Upper lobe of left lung (tissue), 4 donors: ENCODE measurements around the gene VN1R5.

ENCODE experiments used
- EP300 ChIP-seq, 4 donors: sonication (generic); formaldehyde crosslinking; IDR thresholded peaks; one replicate each; pipeline ENCODE4 v1.5.1; 2017; ENCODE audit warnings: antibody characterized with exemption in 4 of 4, control low read depth in 2 of 4
- POLR2A ChIP-seq, 4 donors: fragments of 450-650 bp; IDR thresholded peaks; one replicate each; pipeline ENCODE4 v1.5.1; 2016 to 2017; ENCODE audit warnings: antibody characterized with exemption in 4 of 4, mild to moderate bottlenecking in 2 of 4
- TF ChIP-seq, protein P1 (sequence below), 6 experiments: fragments of 450-650 bp in 4 of 6; fragments of 200-600 bp in 2 of 6; sonication (generic) in 2 of 6; IDR thresholded peaks; one replicate each; pipeline ENCODE4 v1.5.1; 2016 to 2019; ENCODE audit warnings: antibody characterized with exemption in 6 of 6

- no peak for TF ChIP-seq POLR2A (IDR thresholded peaks at IDR 0.05)
- TF ChIP-seq, protein P1, sequence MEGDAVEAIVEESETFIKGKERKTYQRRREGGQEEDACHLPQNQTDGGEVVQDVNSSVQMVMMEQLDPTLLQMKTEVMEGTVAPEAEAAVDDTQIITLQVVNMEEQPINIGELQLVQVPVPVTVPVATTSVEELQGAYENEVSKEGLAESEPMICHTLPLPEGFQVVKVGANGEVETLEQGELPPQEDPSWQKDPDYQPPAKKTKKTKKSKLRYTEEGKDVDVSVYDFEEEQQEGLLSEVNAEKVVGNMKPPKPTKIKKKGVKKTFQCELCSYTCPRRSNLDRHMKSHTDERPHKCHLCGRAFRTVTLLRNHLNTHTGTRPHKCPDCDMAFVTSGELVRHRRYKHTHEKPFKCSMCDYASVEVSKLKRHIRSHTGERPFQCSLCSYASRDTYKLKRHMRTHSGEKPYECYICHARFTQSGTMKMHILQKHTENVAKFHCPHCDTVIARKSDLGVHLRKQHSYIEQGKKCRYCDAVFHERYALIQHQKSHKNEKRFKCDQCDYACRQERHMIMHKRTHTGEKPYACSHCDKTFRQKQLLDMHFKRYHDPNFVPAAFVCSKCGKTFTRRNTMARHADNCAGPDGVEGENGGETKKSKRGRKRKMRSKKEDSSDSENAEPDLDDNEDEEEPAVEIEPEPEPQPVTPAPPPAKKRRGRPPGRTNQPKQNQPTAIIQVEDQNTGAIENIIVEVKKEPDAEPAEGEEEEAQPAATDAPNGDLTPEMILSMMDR (IDR thresholded peaks at IDR 0.05) = no peak
- TF ChIP-seq EP300 (IDR thresholded peaks at IDR 0.05) = no peak
Measured at GRCh38 chr1:247296599-247297180, 40.8 kb downstream of the VN1R5 start.
